HG03175 (cell line): ENCODE results near the gene SYP.
"Not testable (repeated sequence)": the region's sequence is repeated elsewhere in the genome, so short reads cannot be mapped to it uniquely, and the experiment has no call there.

ENCODE experiments used
- ATAC-seq: cut with Tn5 transposase; IDR thresholded peaks from one replicate; pipeline ENCODE4 v1.9.1; 2021; ENCODE audit warnings: mild to moderate bottlenecking, moderate library complexity; ENCODE audit not compliant: unreplicated experiment

Gene SYP

GRCh38 chrX:49171752-49172279 is 28.2 kb downstream of the SYP start, which contains the start of gene PLP2:
Gene PLP2, plus strand, starts transcription at chrX:49171898. Its CDS starts 103 bp downstream, at chrX:49172001.
- peak; percentile 32 for ATAC-seq

GRCh38 chrX:49167740-49168108 is 32.3 kb downstream of the SYP start:
- ATAC-seq: no peak

GRCh38 chrX:49166914-49167739 is 32.9 kb downstream of the SYP start:
- peak; percentile 16 for ATAC-seq

GRCh38 chrX:49165901-49166881 is 33.8 kb downstream of the SYP start:
- ATAC-seq: peak; percentile 43

- ATAC-seq: no peak
Measured at GRCh38 chrX:49164589-49165360, 35.2 kb downstream of the SYP start.

- ATAC-seq: peak; percentile 57
Measured at GRCh38 chrX:49163555-49164419, 36.2 kb downstream of the SYP start.

GRCh38 chrX:49162620-49163019 is 37.4 kb downstream of the SYP start, which contains the start of gene MAGIX:
Gene MAGIX, plus strand, starts transcription at chrX:49162758. Its CDS starts 132 bp downstream, at chrX:49162890.
- no peak for ATAC-seq

- ATAC-seq: no peak
Measured at GRCh38 chrX:49161632-49162031, 38.4 kb downstream of the SYP start.

GRCh38 chrX:49160908-49161307 is 39.1 kb downstream of the SYP start:
- no peak for ATAC-seq

GRCh38 chrX:49157194-49157593 is 42.8 kb downstream of the SYP start:
- ATAC-seq: no peak

- peak; percentile 93 for ATAC-seq
Measured at GRCh38 chrX:49155900-49156837, 43.8 kb downstream of the SYP start.

GRCh38 chrX:49155243-49155899 is 44.6 kb downstream of the SYP start:
- ATAC-seq: peak; percentile 10

- no peak for ATAC-seq
Measured at GRCh38 chrX:49153467-49153866, 46.5 kb downstream of the SYP start.

- not testable (repeated sequence) for ATAC-seq
Measured at GRCh38 chrX:49149291-49149690, 50.7 kb downstream of the SYP start.

GRCh38 chrX:49148390-49149100 is 51.4 kb downstream of the SYP start:
- ATAC-seq: not testable (repeated sequence)

- no peak for ATAC-seq
Measured at GRCh38 chrX:49147936-49148335, 52.1 kb downstream of the SYP start.

GRCh38 chrX:49147282-49147681 is 52.7 kb downstream of the SYP start:
- no peak for ATAC-seq
